Subcutaneous abdominal adipose tissue (tissue), 5 donors: ENCODE measurements around the gene ACTL8.

Experiments
- H3K27ac ChIP-seq: one replicate; pipeline ENCODE4 v1.7.0; 2013; ENCODE audit warnings: low read depth, mild to moderate bottlenecking, inconsistent platforms, low read length, moderate library complexity
- H3K27me3 ChIP-seq, 5 donors: one replicate each; pipeline ENCODE4 v1.7.0; 2013; ENCODE audit warnings: low read length in 5 of 5, inconsistent platforms in 1 of 5; ENCODE audit not compliant: control insufficient read depth in 5 of 5, insufficient read depth in 4 of 5
- H3K36me3 ChIP-seq, 5 donors: one replicate each; pipeline ENCODE4 v1.7.0; 2013; ENCODE audit warnings: low read length in 5 of 5; ENCODE audit not compliant: control insufficient read depth in 5 of 5, insufficient read depth in 5 of 5
- H3K4me1 ChIP-seq, 5 donors: one replicate each; pipeline ENCODE4 v1.7.0; 2013; ENCODE audit warnings: low read length in 5 of 5, mild to moderate bottlenecking in 3 of 5, moderate library complexity in 1 of 5; ENCODE audit not compliant: control insufficient read depth in 5 of 5, insufficient read depth in 5 of 5
- H3K4me3 ChIP-seq, 5 donors: one replicate each; pipeline ENCODE4 v1.7.0; 2013; ENCODE audit warnings: low read length in 5 of 5, low read depth in 1 of 5
- H3K9ac ChIP-seq, 5 donors: one replicate each; pipeline ENCODE4 v1.7.0; 2013; ENCODE audit warnings: low read length in 5 of 5, mild to moderate bottlenecking in 4 of 5, moderate library complexity in 3 of 5
- H3K9me3 ChIP-seq, 5 donors: one replicate each; pipeline ENCODE4 v1.7.0; 2013; ENCODE audit warnings: low read length in 5 of 5; ENCODE audit not compliant: control insufficient read depth in 5 of 5
- donor health status: healthy.
- donor health status: healthy.
- donor health status: healthy.
- donor health status: healthy.
- donor health status: healthy.

The ACTL8 gene

GRCh38 chr1:17776426-17776825, 21.3 kb downstream of the ACTL8 start:
- Histone ChIP-seq H3K4me3 (no peak overlapping the region), H3K4me1 (no peaks in the 10 kb centered on the region), H3K27ac (no peak overlapping the region), H3K9ac (no peak overlapping the region), H3K9me3 (peaks cover 0 to 3% (median 0%) of the 10 kb centered on the region in 5 donors), H3K36me3 (no peaks in the 10 kb centered on the region), H3K27me3 (peaks cover 18 to 39% (median 33%) of the 10 kb centered on the region in 5 donors)

DNA sequence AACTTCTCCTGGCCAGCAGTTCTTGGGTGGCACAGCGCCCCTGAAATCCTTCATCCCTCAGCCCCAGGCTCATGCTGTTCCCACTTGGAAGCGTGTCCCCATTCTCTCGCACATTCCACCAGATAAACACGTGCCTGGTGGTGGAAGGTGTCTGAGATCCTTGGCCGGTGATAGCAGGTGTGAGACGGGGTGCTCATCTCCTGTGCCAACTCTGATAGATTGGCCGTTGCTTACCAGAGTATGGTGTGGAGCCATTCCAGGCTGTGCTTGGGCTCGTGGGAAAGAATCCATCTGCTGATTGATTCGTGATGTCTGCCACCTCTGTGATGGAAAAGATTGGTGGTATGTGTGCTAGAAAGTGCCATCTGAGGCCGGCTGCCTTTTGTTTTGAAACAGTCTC, 22.2 kb downstream of the ACTL8 start:
- Histone ChIP-seq H3K36me3 (no peaks in the 10 kb centered on the region), H3K27me3 (peaks cover 18 to 44% (median 33%) of the 10 kb centered on the region in 5 donors), H3K4me3 (no peak overlapping the region), H3K4me1 (no peaks in the 10 kb centered on the region), H3K27ac (no peak overlapping the region), H3K9me3 (peaks cover 0 to 3% (median 0%) of the 10 kb centered on the region in 5 donors), H3K9ac (no peak overlapping the region)

- H3K4me1 ChIP-seq = no peaks in the 10 kb centered on the region
- H3K36me3 ChIP-seq = no peaks in the 10 kb centered on the region
- no peak overlapping the region for H3K4me3 ChIP-seq
- H3K27me3 ChIP-seq = peaks cover 18 to 44% (median 33%) of the 10 kb centered on the region in 5 donors
- H3K9me3 ChIP-seq = peaks cover 0 to 3% (median 0%) of the 10 kb centered on the region in 5 donors
- no peak overlapping the region for H3K9ac ChIP-seq
- no peak overlapping the region for H3K27ac ChIP-seq
Measured at GRCh38 chr1:17777818-17778217, 22.7 kb downstream of the ACTL8 start.

GRCh38 chr1:17780916-17781315, 25.8 kb downstream of the ACTL8 start:
- H3K4me1 ChIP-seq = no peaks in the 10 kb centered on the region
- peaks cover 11 to 22% (median 16%) of the 10 kb centered on the region in 5 donors for H3K27me3 ChIP-seq
- H3K4me3 ChIP-seq = no peak overlapping the region
- H3K9ac ChIP-seq = no peak overlapping the region
- no peak overlapping the region for H3K27ac ChIP-seq
- no peaks in the 10 kb centered on the region for H3K36me3 ChIP-seq
- H3K9me3 ChIP-seq = peaks cover 0 to 2% (median 0%) of the 10 kb centered on the region in 5 donors

- no peak overlapping the region for H3K4me3 ChIP-seq
- H3K9ac ChIP-seq = no peak overlapping the region
- peaks cover 0 to 16% (median 11%) of the 10 kb centered on the region in 5 donors for H3K27me3 ChIP-seq
- H3K27ac ChIP-seq = no peak overlapping the region
- H3K36me3 ChIP-seq = no peaks in the 10 kb centered on the region
- peaks cover 0 to 4% (median 0%) of the 10 kb centered on the region in 5 donors for H3K9me3 ChIP-seq
- H3K4me1 ChIP-seq = peaks cover 0 to 21% (median 5%) of the 10 kb centered on the region in 5 donors
Measured at GRCh38 chr1:17789926-17790325, 34.8 kb downstream of the ACTL8 start.

- H3K27me3 ChIP-seq = peaks cover under 1 to 19% (median 12%) of the 10 kb centered on the region in 5 donors
- peaks cover 0 to 21% (median 5%) of the 10 kb centered on the region in 5 donors for H3K4me1 ChIP-seq
- H3K27ac ChIP-seq = no peak overlapping the region
- peaks cover 0 to 4% (median 0%) of the 10 kb centered on the region in 5 donors for H3K9me3 ChIP-seq
- no peaks in the 10 kb centered on the region for H3K36me3 ChIP-seq
- H3K4me3 ChIP-seq = no peak overlapping the region
- H3K9ac ChIP-seq = no peak overlapping the region
Measured at GRCh38 chr1:17790383-17791054, 35.4 kb downstream of the ACTL8 start.

- H3K9me3 ChIP-seq = peaks cover 0 to 4% (median 0%) of the 10 kb centered on the region in 5 donors
- H3K4me1 ChIP-seq = peaks cover 0 to 21% (median 5%) of the 10 kb centered on the region in 5 donors
- no peak overlapping the region for H3K9ac ChIP-seq
- H3K36me3 ChIP-seq = no peaks in the 10 kb centered on the region
- no peak overlapping the region for H3K27ac ChIP-seq
- H3K27me3 ChIP-seq = peaks cover 5 to 24% (median 16%) of the 10 kb centered on the region in 5 donors
- no peak overlapping the region for H3K4me3 ChIP-seq
Measured at GRCh38 chr1:17791055-17791390, 35.9 kb downstream of the ACTL8 start.

DNA sequence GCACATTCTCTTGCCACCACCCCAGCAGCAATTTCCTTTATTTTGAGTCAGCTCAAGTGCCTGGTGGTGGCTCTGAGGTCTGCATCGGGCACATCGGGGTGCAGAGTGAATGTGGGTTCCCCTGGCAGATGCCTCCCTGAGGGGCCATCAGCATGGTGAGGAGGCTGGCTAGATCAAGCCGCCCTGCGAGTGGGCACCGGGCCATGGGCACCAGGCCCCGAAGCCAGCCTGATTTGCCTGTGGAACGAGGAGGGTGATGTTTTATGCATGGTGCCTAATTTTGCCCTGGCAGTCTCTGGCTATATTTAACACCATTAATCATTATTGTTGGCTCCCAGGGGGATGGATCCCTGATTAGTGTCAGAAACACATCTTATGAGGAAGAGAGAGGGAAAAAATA, 36.3 kb downstream of the ACTL8 start:
- Histone ChIP-seq H3K4me1 (peaks cover 0 to 21% (median 5%) of the 10 kb centered on the region in 5 donors), H3K27ac (no peak overlapping the region), H3K27me3 (peaks cover 5 to 28% (median 17%) of the 10 kb centered on the region in 5 donors), H3K4me3 (no peak overlapping the region), H3K36me3 (no peaks in the 10 kb centered on the region), H3K9me3 (peaks cover 0 to 4% (median 0%) of the 10 kb centered on the region in 5 donors), H3K9ac (no peak overlapping the region)

GRCh38 chr1:17792421-17792820, 37.3 kb downstream of the ACTL8 start:
- Histone ChIP-seq H3K9me3 (peaks cover 0 to 4% (median 0%) of the 10 kb centered on the region in 5 donors), H3K27ac (no peak overlapping the region), H3K9ac (no peak overlapping the region), H3K4me1 (peaks cover 0 to 18% (median 5%) of the 10 kb centered on the region in 5 donors), H3K4me3 (no peak overlapping the region), H3K27me3 (peaks cover 5 to 37% (median 25%) of the 10 kb centered on the region in 5 donors), H3K36me3 (no peaks in the 10 kb centered on the region)

- no peak overlapping the region for H3K4me3 ChIP-seq
- no peak overlapping the region for H3K9ac ChIP-seq
- peaks cover 5 to 45% (median 33%) of the 10 kb centered on the region in 5 donors for H3K27me3 ChIP-seq
- H3K36me3 ChIP-seq = no peaks in the 10 kb centered on the region
- no peak overlapping the region for H3K27ac ChIP-seq
- H3K9me3 ChIP-seq = peaks cover 0 to 4% (median 0%) of the 10 kb centered on the region in 5 donors
- H3K4me1 ChIP-seq = peaks cover 0 to under 1% (median 0%) of the 10 kb centered on the region in 5 donors
Measured at GRCh38 chr1:17795081-17795809, 40.1 kb downstream of the ACTL8 start.
